ENCODE data around the gene PBX3.

The PBX3 gene

DNA sequence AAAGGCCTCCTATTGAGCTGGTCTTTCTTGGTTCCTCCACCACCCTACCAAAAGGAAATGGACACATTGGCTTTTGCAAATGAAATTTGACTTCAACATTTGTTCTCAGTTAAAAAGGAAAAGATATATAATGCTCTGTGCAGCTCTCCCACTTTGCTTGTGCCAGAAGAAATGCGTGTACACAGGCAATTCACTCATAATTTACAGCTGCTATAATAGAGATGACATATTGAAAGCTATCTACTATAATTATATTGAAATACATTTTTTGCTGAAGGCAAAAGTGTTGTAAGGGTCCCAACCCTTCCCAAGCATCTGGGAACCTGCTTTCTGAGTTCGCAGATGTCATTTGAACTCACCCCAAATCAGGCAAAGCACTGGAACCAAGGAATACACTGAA lies 173.2 kb downstream of the PBX3 start:
- no peak for TF ChIP-seq ZNF274 (IDR thresholded peaks at IDR 0.05; ENCODE audit: low read depth, low read length)
- no peak overlapping the region for H3K4me3 ChIP-seq (ENCODE audit: low read length)

DNA sequence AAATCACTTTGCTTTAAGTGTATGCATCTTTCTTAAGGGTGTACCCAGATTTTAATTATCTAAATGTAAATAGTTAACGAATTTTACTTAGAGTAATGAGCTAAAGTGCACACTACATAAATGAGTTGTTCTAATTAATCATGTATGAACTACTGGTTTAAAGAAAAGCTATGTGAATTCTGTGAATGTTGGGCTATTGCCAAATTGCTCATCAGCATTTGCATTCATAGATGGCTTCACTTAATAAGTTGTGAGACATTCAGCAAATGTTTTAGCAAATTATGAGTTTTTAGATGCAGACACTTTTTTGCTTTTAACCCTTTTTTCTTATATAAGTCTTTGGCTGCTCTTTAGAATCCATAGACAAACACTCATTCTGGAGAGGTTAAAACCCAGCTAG lies 175.7 kb downstream of the PBX3 start:
- H3K4me3 ChIP-seq (ENCODE audit: low read length): no peak overlapping the region
- no peak for TF ChIP-seq ZNF274 (IDR thresholded peaks at IDR 0.05; ENCODE audit: low read depth, low read length)

GRCh38 chr9:125924351-125924750 lies 177.2 kb downstream of the PBX3 start:
- no peak overlapping the region for H3K4me3 ChIP-seq (ENCODE audit: low read length)
- no peak for TF ChIP-seq ZNF274 (IDR thresholded peaks at IDR 0.05; ENCODE audit: low read depth, low read length)

- H3K4me3 ChIP-seq (ENCODE audit: low read length): no peak overlapping the region
- TF ChIP-seq ZNF274 (IDR thresholded peaks at IDR 0.05; ENCODE audit: low read depth, low read length): no peak
Measured at GRCh38 chr9:125926936-125927335, 179.8 kb downstream of the PBX3 start.

- no peak for TF ChIP-seq ZNF274 (IDR thresholded peaks at IDR 0.05; ENCODE audit: low read depth, low read length)
- H3K4me3 ChIP-seq (ENCODE audit: low read length): no peak overlapping the region
Measured at GRCh38 chr9:125929846-125930245, 182.7 kb downstream of the PBX3 start.

DNA sequence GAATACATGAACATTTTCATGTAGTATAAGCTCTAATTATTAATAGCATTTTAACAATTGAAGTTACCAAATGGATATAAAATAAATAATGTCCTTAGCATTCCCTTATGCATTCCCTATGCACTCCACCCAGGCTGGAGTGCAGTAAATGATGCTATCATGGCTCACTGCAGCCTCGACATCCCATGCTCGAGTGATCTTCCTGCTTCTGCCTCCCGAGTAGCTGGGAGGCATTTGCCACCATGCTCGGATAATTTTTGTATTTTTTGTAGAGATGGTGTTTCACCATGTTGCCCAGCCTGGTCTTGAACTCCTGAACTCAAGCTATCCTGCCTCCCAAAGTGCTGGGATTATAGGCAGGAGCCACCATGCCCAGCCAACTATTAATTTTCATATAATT lies 184.0 kb downstream of the PBX3 start:
- no peak for TF ChIP-seq ZNF274 (IDR thresholded peaks at IDR 0.05; ENCODE audit: low read depth, low read length)
- no peak overlapping the region for H3K4me3 ChIP-seq (ENCODE audit: low read length)

- H3K4me3 ChIP-seq (ENCODE audit: low read length): no peak overlapping the region
- no peak for TF ChIP-seq ZNF274 (IDR thresholded peaks at IDR 0.05; ENCODE audit: low read depth, low read length)
Measured at GRCh38 chr9:125932012-125932411, 184.8 kb downstream of the PBX3 start.

GRCh38 chr9:125932746-125933455 lies 185.7 kb downstream of the PBX3 start:
- no peak overlapping the region for H3K4me3 ChIP-seq (ENCODE audit: low read length)
- no peak for TF ChIP-seq ZNF274 (IDR thresholded peaks at IDR 0.05; ENCODE audit: low read depth, low read length)

- no peak for TF ChIP-seq ZNF274 (IDR thresholded peaks at IDR 0.05; ENCODE audit: low read depth, low read length)
- H3K4me3 ChIP-seq (ENCODE audit: low read length): no peak overlapping the region
Measured at GRCh38 chr9:125942125-125942524, 195.0 kb downstream of the PBX3 start.

DNA sequence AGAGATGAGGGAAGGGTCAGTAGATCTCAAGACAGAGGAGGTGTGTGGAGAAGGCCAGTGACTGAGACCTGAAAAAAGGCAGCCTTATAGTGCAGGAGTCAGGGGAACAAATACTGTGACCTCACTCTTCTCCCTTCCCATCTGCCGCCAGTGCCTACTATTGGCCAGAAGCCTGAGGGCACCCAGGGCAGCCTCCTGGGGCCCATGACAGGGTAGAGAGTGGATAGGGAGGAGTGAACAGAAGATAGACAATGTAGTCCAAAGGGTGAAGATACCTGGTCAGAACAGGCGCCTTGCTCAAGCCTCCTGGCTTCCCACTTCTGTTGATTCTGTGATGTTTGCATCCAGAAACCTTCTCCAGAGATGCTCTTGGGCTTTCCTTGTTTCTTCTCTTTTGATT lies 196.7 kb downstream of the PBX3 start:
- H3K4me3 ChIP-seq (ENCODE audit: low read length): no peak overlapping the region
- no peak for TF ChIP-seq ZNF274 (IDR thresholded peaks at IDR 0.05; ENCODE audit: low read depth, low read length)

- no peak overlapping the region for H3K4me3 ChIP-seq (ENCODE audit: low read length)
- no peak for TF ChIP-seq ZNF274 (IDR thresholded peaks at IDR 0.05; ENCODE audit: low read depth, low read length)
Measured at GRCh38 chr9:125946397-125946796, 199.2 kb downstream of the PBX3 start.

- TF ChIP-seq ZNF274 (IDR thresholded peaks at IDR 0.05; ENCODE audit: low read depth, low read length): no peak
- H3K4me3 ChIP-seq (ENCODE audit: low read length): no peak overlapping the region
Measured at GRCh38 chr9:125948887-125949596, 201.9 kb downstream of the PBX3 start.

DNA sequence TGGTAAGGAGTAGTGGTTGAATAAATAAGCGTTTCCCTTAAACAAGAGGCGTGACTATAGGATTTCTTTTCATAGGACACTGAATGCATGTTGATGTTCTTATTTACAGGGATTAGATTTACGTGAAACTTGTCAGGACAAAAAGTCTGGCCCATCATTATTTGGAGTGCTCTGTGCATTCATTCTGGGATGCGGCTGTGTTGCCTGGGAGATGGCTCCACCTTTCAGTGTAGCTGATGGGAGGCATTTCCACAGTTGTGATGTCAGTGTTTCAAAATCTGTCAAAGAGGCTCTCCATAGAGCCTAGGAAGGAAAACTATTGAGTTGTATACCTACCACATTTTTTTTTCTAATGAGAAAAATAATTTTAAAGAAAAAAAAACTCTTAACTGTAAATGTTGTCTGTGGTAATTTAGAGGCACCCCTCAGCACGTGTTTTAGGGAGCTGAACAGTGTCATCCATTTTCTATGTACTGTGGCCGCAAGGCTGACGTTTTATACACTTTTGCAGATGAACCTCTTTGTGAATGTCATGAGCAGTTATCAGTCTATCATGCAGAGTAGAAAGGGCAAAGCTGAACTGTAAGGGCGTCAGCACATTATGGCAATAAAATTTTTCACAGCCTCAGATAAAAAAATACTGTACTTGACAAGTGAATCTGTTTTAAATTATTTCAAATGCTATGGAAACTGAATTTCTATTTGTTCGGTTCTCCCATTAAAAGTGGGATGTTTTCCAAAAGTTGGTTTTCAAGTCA lies 202.7 kb downstream of the PBX3 start:
- no peak for TF ChIP-seq ZNF274 (IDR thresholded peaks at IDR 0.05; ENCODE audit: low read depth, low read length)
- H3K4me3 ChIP-seq (ENCODE audit: low read length): no peak overlapping the region

GRCh38 chr9:125950880-125951471 lies 203.8 kb downstream of the PBX3 start:
- H3K4me3 ChIP-seq (ENCODE audit: low read length): no peak overlapping the region

More at GRCh38 chr9:125950880-125951471, 203.8 kb downstream of the PBX3 start:
- no peak for TF ChIP-seq ZNF274 (IDR thresholded peaks at IDR 0.05; ENCODE audit: low read depth, low read length)

All from GM08714 (cell line).